H1 (cell line): ENCODE results near the gene SH3D19. TPM values are rescaled to one million over a fixed set of nuclear protein-coding genes. Genes with fewer than 3 reads are reported as not detected.

Experiments
- CTCF ChIA-PET: fragments of 300-600 bp; sonication (Branson Sonifier 250); formaldehyde crosslinking; loops from one replicate; lab custom pipeline; 2021; ENCODE audit not compliant: partially characterized antibody; lab: Charles Lee
- POLR2A ChIA-PET: fragments of 300-600 bp; sonication (Branson Sonifier 250); formaldehyde crosslinking; loops from one replicate; lab custom pipeline; 2021; ENCODE audit warnings: inconsistent platforms; ENCODE audit not compliant: partially characterized antibody; lab: Charles Lee
- DNase-seq, 2 experiments: peaks; one replicate each; pipeline versions ENCODE4 v3.0.0 to v3.0.0-alpha.2; 2010 to 2022; ENCODE audit warnings: low spot score in 2 of 2, low read depth in 1 of 2, mixed read lengths in 1 of 2
- FAIRE-seq: peaks from 2 replicates; lab custom pipeline; 2011; peaks lifted over from hg19 to GRCh38; lab: Jason Lieb, UNC
- H2AFZ ChIP-seq: 2 replicates; pipeline ENCODE4 v1.8.1; 2012; ENCODE audit warnings: low read length, inconsistent platforms
- H2AK5ac ChIP-seq: 2 replicates; pipeline ENCODE4 v1.6.1; 2013; ENCODE audit warnings: low read depth, low read length
- H2BK120ac ChIP-seq: replicated peaks from 2 replicates; pipeline ENCODE3; 2013; ENCODE audit warnings: low read depth, low read length, inconsistent platforms
- H2BK12ac ChIP-seq: 2 replicates; pipeline ENCODE4 v1.6.1; 2013; ENCODE audit warnings: low read depth, low read length
- H2BK15ac ChIP-seq: 2 replicates; pipeline ENCODE4 v1.6.1; 2013; ENCODE audit warnings: low read length
- H2BK20ac ChIP-seq: 2 replicates; pipeline ENCODE4 v1.6.1; 2013; ENCODE audit warnings: low read length
- H2BK5ac ChIP-seq: 2 replicates; pipeline ENCODE4 v1.6.1; 2013; ENCODE audit warnings: low read depth, low read length
- H3K14ac ChIP-seq: 2 replicates; pipeline ENCODE4 v1.6.1; 2013; ENCODE audit warnings: inconsistent platforms; ENCODE audit not compliant: insufficient read length
- H3K18ac ChIP-seq: 2 replicates; pipeline ENCODE4 v1.6.1; 2013; ENCODE audit warnings: low read length; ENCODE audit errors: extremely low read depth
- H3K23ac ChIP-seq: 2 replicates; pipeline ENCODE4 v1.6.1; 2013; ENCODE audit warnings: inconsistent platforms; ENCODE audit not compliant: insufficient read length
- H3K23me2 ChIP-seq: 2 replicates; pipeline ENCODE4 v1.6.1; 2013; ENCODE audit warnings: low read depth, low read length
- H3K27ac ChIP-seq: 2 replicates; pipeline ENCODE4 v1.6.1; 2011; ENCODE audit warnings: low read depth, low read length, inconsistent platforms
- H3K27me3 ChIP-seq, 4 experiments: replicated peaks in 1 of 4; 1 replicate in 1 of 4; 2 replicates in 3 of 4; pipeline versions ENCODE4 v1.6.1 to v1.8.1; 2011 to 2013; ENCODE audit warnings: low read length in 3 of 4, mild to moderate bottlenecking in 3 of 4, inconsistent platforms in 2 of 4, mixed read lengths in 2 of 4, moderate library complexity in 1 of 4; ENCODE audit not compliant: control insufficient read depth in 3 of 4, insufficient read depth in 3 of 4; ENCODE audit errors: extremely low read depth in 1 of 4
- H3K36me3 ChIP-seq, 4 experiments: 2 replicates each; pipeline versions ENCODE4 v1.6.1 to v1.8.1; 2011 to 2013; ENCODE audit warnings: mild to moderate bottlenecking in 4 of 4, low read length in 3 of 4, moderate library complexity in 2 of 4, control low read depth in 1 of 4, inconsistent platforms in 1 of 4; ENCODE audit not compliant: insufficient read depth in 4 of 4, control insufficient read depth in 2 of 4
- H3K4ac ChIP-seq: replicated peaks from 2 replicates; pipeline ENCODE3; 2013; ENCODE audit warnings: low read length, low read depth, mixed read lengths, inconsistent platforms; ENCODE audit not compliant: insufficient read length
- H3K4me1 ChIP-seq, 4 experiments: replicated peaks in 1 of 4; 1 replicate in 1 of 4; 2 replicates in 3 of 4; pipeline versions ENCODE4 v1.6.1 to v1.8.1; 2011 to 2013; ENCODE audit warnings: low read length in 3 of 4, inconsistent platforms in 2 of 4, mixed read lengths in 1 of 4; ENCODE audit not compliant: insufficient read depth in 4 of 4, control insufficient read depth in 3 of 4
- H3K4me2 ChIP-seq, 2 experiments: 2 replicates each; pipeline versions ENCODE4 v1.6.1 to v1.8.1; 2011 to 2013; ENCODE audit warnings: low read depth in 2 of 2, low read length in 2 of 2, control low read depth in 1 of 2, inconsistent platforms in 1 of 2, mild to moderate bottlenecking in 1 of 2; ENCODE audit not compliant: insufficient read depth in 1 of 2
- H3K4me3 ChIP-seq, 4 experiments: fragments of 200-600, 300-600 bp in 1 of 4; sonication (generic), shearing (Covaris generic), sonication (Bioruptor Twin) in 1 of 4; 2 replicates each; pipeline versions ENCODE4 v1.5.1 to v1.8.1; 2011 to 2016; ENCODE audit warnings: low read length in 4 of 4, low read depth in 3 of 4, control low read depth in 2 of 4, inconsistent platforms in 2 of 4, mild to moderate bottlenecking in 2 of 4, mixed read lengths in 1 of 4, moderate library complexity in 1 of 4; ENCODE audit not compliant: insufficient read depth in 2 of 4; ENCODE audit errors: extremely low read depth in 1 of 4
- H3K56ac ChIP-seq: replicated peaks from 2 replicates; pipeline ENCODE3; 2013; ENCODE audit warnings: low read depth, mild to moderate bottlenecking, mixed read lengths, low read length, inconsistent platforms; ENCODE audit not compliant: insufficient read length
- H3K79me1 ChIP-seq: 2 replicates; pipeline ENCODE4 v1.6.1; 2013; ENCODE audit warnings: low read depth, low read length, control low read depth
- H3K79me2 ChIP-seq, 2 experiments: 2 replicates each; pipeline versions ENCODE4 v1.6.1 to v1.8.1; 2012 to 2013; ENCODE audit warnings: low read length in 2 of 2, mild to moderate bottlenecking in 2 of 2, inconsistent platforms in 1 of 2; ENCODE audit not compliant: insufficient read depth in 2 of 2, control insufficient read depth in 1 of 2
- H3K9ac ChIP-seq, 4 experiments: replicated peaks in 1 of 4; 1 replicate in 1 of 4; 2 replicates in 3 of 4; pipeline versions ENCODE4 v1.6.1 to v1.8.1; 2011 to 2013; ENCODE audit warnings: low read depth in 3 of 4, low read length in 3 of 4, control low read depth in 2 of 4, mild to moderate bottlenecking in 2 of 4, moderate library complexity in 2 of 4, inconsistent platforms in 1 of 4; ENCODE audit errors: extremely low read depth in 1 of 4
- H3K9me3 ChIP-seq, 2 experiments: 2 replicates each; pipeline versions ENCODE4 v1.6.1 to v1.8.1; 2012 to 2013; ENCODE audit warnings: mild to moderate bottlenecking in 2 of 2, moderate library complexity in 2 of 2, control low read depth in 1 of 2, inconsistent platforms in 1 of 2, low read depth in 1 of 2, low read length in 1 of 2, mixed read lengths in 1 of 2; ENCODE audit not compliant: insufficient read depth in 2 of 2
- H4K20me1 ChIP-seq, 2 experiments: replicated peaks in 1 of 2; 2 replicates each; pipeline versions ENCODE3 to v1.8.1; 2011 to 2013; ENCODE audit warnings: inconsistent platforms in 2 of 2, low read length in 2 of 2, mild to moderate bottlenecking in 1 of 2; ENCODE audit not compliant: insufficient read depth in 2 of 2, control insufficient read depth in 1 of 2
- H4K5ac ChIP-seq: 2 replicates; pipeline ENCODE4 v1.6.1; 2013; ENCODE audit warnings: low read length, low read depth, mixed read lengths, inconsistent platforms; ENCODE audit not compliant: insufficient read length
- H4K8ac ChIP-seq: 2 replicates; pipeline ENCODE4 v1.8.0; 2013; ENCODE audit warnings: mild to moderate bottlenecking, moderate library complexity, low read length, inconsistent platforms; ENCODE audit not compliant: insufficient read depth; ENCODE audit errors: extremely low read depth
- H4K91ac ChIP-seq: replicated peaks from 2 replicates; pipeline ENCODE3; 2013; ENCODE audit warnings: low read length, mixed read lengths, inconsistent platforms; ENCODE audit not compliant: insufficient read length
- CTBP2 ChIP-seq: IDR thresholded peaks from 2 replicates; pipeline ENCODE4 v1.7.0; 2011; ENCODE audit warnings: borderline replicate concordance, mild to moderate bottlenecking, moderate library complexity, mixed read lengths, low read length; ENCODE audit not compliant: insufficient read depth, insufficient read length
- HDAC2 ChIP-seq, 2 experiments: fragments of 300-600 bp in 1 of 2; sonication (generic) in 1 of 2; IDR thresholded peaks; 2 replicates each; pipeline ENCODE4 v1.6.1; 2011 to 2012; ENCODE audit warnings: low read depth in 2 of 2, low read length in 2 of 2, mild to moderate bottlenecking in 2 of 2, moderate library complexity in 2 of 2, borderline replicate concordance in 1 of 2, inconsistent platforms in 1 of 2
- WGBS, 2 experiments: shearing (Covaris generic) in 1 of 2; methylation state at CpG; one replicate each; pipeline versions ENCODE4 v1.1.6 to v1.1.7; 2013 to 2015; ENCODE audit warnings: low lambda C conversion rate in 2 of 2, mixed read lengths in 2 of 2, inconsistent platforms in 1 of 2, low coverage in 1 of 2, missing lambda C conversion rate in 1 of 2; ENCODE audit not compliant: insufficient replicate concordance in 2 of 2, insufficient coverage in 1 of 2, insufficient read length in 1 of 2; ENCODE audit errors: extremely low coverage in 1 of 2, missing lambda C conversion rate in 1 of 2; 5-methylcytosine and 5-hydroxymethylcytosine counted together
- polyA plus RNA-seq, 7 experiments: library from polyadenylated mRNA; depleted of rRNA in 3 of 7; stranded (reverse) in 5 of 7; unstranded in 2 of 7; fragments of >200 nt in 5 of 7; fragments of 200-250 nt in 2 of 7; gene quantifications; 1 replicate in 5 of 7; 2 replicates in 1 of 7; 4 replicates in 1 of 7; pipeline versions ENCODE4 v1.2.1 to v1.2.3, GENCODE V29; 2011 to 2013; ENCODE audit warnings: missing spikeins in 2 of 7, mixed read lengths in 2 of 7
- total RNA-seq: library from RNA; stranded (reverse); fragmentation: NEBNext Ultra II Directional; extraction: Animal tissue kit (Norgen Biotek cat#: 25700); gene quantifications from 2 replicates; pipeline ENCODE4 v1.2.1, GENCODE V29; 2021

The SH3D19 gene
- total and polyA plus RNA-seq, 2 of the 8 experiments (the other 6 are each of a cell fraction or from before 2014, with no cell fraction given), result 11.7 to 51.3 TPM

DNA sequence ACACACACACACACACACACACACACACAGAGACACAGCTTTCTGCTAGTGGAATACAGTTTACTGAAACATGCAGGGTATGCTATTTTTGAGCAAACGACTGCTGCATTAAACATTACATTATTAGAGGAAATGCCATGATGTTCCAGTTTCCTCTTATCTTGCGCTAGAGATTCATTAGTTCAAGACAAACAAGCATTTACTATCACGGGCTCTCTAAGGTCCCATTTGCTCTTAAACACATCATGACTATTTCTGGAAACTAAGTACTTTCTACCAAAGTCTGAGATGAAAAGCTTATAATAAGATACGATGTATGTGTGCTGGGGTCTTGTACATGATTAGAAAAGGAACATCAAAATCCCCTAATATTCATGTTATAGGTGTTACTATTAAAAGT is 177.1 kb downstream of the SH3D19 start:
- WGBS, 2 experiments, result 92% methylated on average over 4 of the region's 4 CpGs; no CpG with 5 or more reads in 1 of the 2 experiments
- H3K79me1 ChIP-seq, result no peaks in the 10 kb centered on the region
- H3K56ac ChIP-seq, result no peak overlapping the region
- CTCF ChIA-PET, result interaction anchor here (1.3 kb wide), 1 partner anchor 31 kb away, joined by 4 read pairs; no protein-coding TSS in a partner anchor
- no peak overlapping the region for H2BK20ac ChIP-seq
- peaks cover 0 to 14% (median 6%) of the 10 kb centered on the region in 4 experiments; a peak in 6 of 8 replicates for H3K36me3 ChIP-seq
- H2BK12ac ChIP-seq, result no peak overlapping the region
- no peak overlapping the region for H3K4me3 ChIP-seq
- no peaks in the 10 kb centered on the region for H3K27me3 ChIP-seq
- no peak overlapping the region for H3K14ac ChIP-seq
- no peaks in the 10 kb centered on the region for H3K79me2 ChIP-seq
- DNase-seq (no peak), FAIRE-seq (no peak)
- no peak overlapping the region for H3K4me2 ChIP-seq
- POLR2A ChIA-PET, result no interaction called here
- H3K23me2 ChIP-seq, result no peaks in the 10 kb centered on the region
- no peaks in the 10 kb centered on the region for H4K20me1 ChIP-seq
- H4K8ac ChIP-seq, result no peak overlapping the region
- no peaks in the 10 kb centered on the region for H3K9me3 ChIP-seq
- no peak overlapping the region for H2BK15ac ChIP-seq
- H2AFZ ChIP-seq, result no peak overlapping the region
- no peak overlapping the region for H2AK5ac ChIP-seq
- no peak overlapping the region for H3K4ac ChIP-seq
- H4K5ac ChIP-seq, result no peak overlapping the region
- no peak overlapping the region for H3K27ac ChIP-seq
- H3K4me1 ChIP-seq, result peaks cover 0 to 4% (median 0%) of the 10 kb centered on the region in 4 experiments; a peak in 1 of 7 replicates
- no peak overlapping the region for H3K9ac ChIP-seq
- no peak overlapping the region for H3K18ac ChIP-seq
- no peak overlapping the region for H2BK120ac ChIP-seq
- H2BK5ac ChIP-seq, result no peak overlapping the region
- H4K91ac ChIP-seq, result no peak overlapping the region
- no peak overlapping the region for H3K23ac ChIP-seq
- no peak for TF ChIP-seq CTBP2
- TF ChIP-seq HDAC2 (IDR thresholded peaks at IDR 0.05; ENCODE audit: borderline replicate concordance in 1 of 2, low read depth in 2 of 2, low read length in 2 of 2), result no peak
